ENCODE results near the gene DCAF5. TPM values are rescaled to one million over a fixed set of nuclear protein-coding genes. Genes with fewer than 3 reads are reported as not detected.

DCAF5 gene
- polyA plus RNA-seq, 1 donor (not counting 4 experiments of a cell fraction or from before 2014, with no cell fraction given) = 29.5 TPM

DNA sequence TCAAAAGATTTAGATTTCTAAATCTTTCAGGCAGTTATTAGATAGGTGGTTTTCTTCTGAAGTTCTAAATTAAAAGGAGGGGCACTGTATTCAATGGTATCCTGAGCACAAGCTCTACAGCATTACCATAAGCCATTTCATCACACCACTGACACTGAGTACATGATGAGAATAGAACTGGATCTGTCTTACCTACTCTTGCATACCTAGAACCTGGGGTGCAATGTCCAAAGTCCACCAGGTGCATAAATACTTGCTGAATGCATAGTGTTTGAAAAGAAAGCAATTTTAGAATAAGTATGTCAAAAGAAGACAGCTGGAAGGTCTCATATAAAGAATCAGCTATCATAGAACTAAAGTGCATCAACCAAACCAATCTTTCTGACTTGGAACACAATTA is 88.3 kb downstream of the DCAF5 start:
- peaks cover 6% of the 10 kb centered on the region for H3K4me1 ChIP-seq (ENCODE audit: control insufficient read depth, extremely low read depth, insufficient read depth, low read length)
- no peak overlapping the region for H3K4me2 ChIP-seq (ENCODE audit: control insufficient read depth, extremely low read depth, insufficient read depth, low read depth, low read length)
- H3K9me1 ChIP-seq (ENCODE audit: control insufficient read depth, extremely low read depth, insufficient read depth, low read length) = no peaks in the 10 kb centered on the region
- H4K20me1 ChIP-seq (ENCODE audit: control insufficient read depth, extremely low read depth, insufficient read depth, low read length) = no peaks in the 10 kb centered on the region
- H3K4me3 ChIP-seq (ENCODE audit: control insufficient read depth in 2 of 3, extremely low read depth in 1 of 3, insufficient read depth in 2 of 3, low read depth in 1 of 3, low read length in 3 of 3) = no peak overlapping the region
- no peak overlapping the region for H3K9ac ChIP-seq (ENCODE audit: control insufficient read depth, extremely low read depth, insufficient read depth, low read length)
- DNase-seq (ENCODE audit: low read depth, low spot score) = no peak
- no peak overlapping the region for H3K27ac ChIP-seq (ENCODE audit: control insufficient read depth, insufficient read depth, low read length)
- H3K36me3 ChIP-seq (ENCODE audit: control insufficient read depth in 2 of 2, extremely low read depth in 1 of 2, insufficient read depth in 2 of 2, low read length in 2 of 2) = peaks cover 17 to 24% of the 10 kb centered on the region in 2 experiments
- H3K9me3 ChIP-seq (ENCODE audit: control insufficient read depth, low read depth, low read length) = no peaks in the 10 kb centered on the region
- H3K79me2 ChIP-seq (ENCODE audit: control insufficient read depth, insufficient read depth, low read length) = no peaks in the 10 kb centered on the region
- no peak for FAIRE-seq
- H3K27me3 ChIP-seq (ENCODE audit: control insufficient read depth, extremely low read depth, insufficient read depth, low read length) = no peaks in the 10 kb centered on the region
- H2AFZ ChIP-seq (ENCODE audit: control insufficient read depth, low read length) = no peak overlapping the region
- no peak for TF ChIP-seq EZH2 (IDR thresholded peaks at IDR 0.05; ENCODE audit: low read length)
- TF ChIP-seq, protein P1, sequence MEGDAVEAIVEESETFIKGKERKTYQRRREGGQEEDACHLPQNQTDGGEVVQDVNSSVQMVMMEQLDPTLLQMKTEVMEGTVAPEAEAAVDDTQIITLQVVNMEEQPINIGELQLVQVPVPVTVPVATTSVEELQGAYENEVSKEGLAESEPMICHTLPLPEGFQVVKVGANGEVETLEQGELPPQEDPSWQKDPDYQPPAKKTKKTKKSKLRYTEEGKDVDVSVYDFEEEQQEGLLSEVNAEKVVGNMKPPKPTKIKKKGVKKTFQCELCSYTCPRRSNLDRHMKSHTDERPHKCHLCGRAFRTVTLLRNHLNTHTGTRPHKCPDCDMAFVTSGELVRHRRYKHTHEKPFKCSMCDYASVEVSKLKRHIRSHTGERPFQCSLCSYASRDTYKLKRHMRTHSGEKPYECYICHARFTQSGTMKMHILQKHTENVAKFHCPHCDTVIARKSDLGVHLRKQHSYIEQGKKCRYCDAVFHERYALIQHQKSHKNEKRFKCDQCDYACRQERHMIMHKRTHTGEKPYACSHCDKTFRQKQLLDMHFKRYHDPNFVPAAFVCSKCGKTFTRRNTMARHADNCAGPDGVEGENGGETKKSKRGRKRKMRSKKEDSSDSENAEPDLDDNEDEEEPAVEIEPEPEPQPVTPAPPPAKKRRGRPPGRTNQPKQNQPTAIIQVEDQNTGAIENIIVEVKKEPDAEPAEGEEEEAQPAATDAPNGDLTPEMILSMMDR (optimal IDR thresholded peaks at IDR 0.05 in 1 of 3, IDR thresholded peaks at IDR 0.05 in 1 of 3, conservative IDR thresholded peaks at IDR 0.05 in 1 of 3; ENCODE audit: extremely low read depth in 1 of 3, insufficient read depth in 2 of 3, low read length in 3 of 3) = no peak
- dilution Hi-C loops (cut with MboI; ENCODE audit: extremely low pct_ligation_motif_present, low sequenced_read_pairs) = no loop called here

DNA sequence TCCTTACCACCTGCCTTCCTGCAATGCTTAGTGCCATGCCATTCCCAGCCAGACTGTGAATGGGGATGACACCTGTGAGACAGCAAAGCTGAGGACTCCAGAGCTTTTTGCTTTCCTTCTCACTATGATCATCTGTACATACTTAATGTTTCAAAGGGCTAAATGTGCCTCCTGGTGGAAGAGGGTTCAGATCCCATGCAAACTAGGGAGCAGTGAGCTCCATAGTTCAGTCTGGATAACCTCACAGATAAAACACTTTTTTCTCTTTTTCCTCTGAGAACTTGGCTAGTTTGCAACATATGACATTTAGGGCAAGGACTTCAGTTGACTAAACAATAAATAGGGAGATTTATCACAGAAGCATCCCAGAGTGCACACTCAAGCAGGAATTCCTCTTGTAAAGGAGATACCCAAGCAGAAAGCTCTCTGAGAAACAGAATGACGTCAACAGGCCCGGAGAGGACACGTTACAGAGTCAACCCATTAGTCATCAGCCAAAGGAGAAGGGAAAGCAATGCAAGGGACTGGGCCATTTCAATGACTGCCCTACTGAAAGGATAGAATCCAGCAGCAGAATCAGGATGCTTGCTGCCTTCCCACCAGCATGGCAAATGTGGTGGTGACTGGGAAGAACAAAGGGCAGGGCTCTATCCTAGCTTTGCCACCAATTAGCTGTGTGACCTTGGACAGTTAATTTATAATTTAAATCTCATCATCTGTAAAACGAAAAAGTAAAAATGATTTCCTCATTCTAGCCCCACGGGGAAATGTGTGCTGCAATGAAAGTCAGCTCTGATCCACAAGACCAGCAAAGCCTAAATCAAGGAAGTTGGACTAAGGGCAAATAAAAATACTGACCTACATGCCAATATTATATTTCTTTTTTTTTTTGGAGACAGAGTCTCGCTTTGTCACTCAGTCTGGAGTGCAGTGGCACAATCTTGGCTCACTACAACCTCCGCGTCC is 93.0 kb downstream of the DCAF5 start:
- Histone ChIP-seq H3K4me3 (ENCODE audit: control insufficient read depth in 2 of 3, extremely low read depth in 1 of 3, insufficient read depth in 2 of 3, low read depth in 1 of 3, low read length in 3 of 3) (no peak overlapping the region), H3K79me2 (ENCODE audit: control insufficient read depth, insufficient read depth, low read length) (no peaks in the 10 kb centered on the region), H3K36me3 (ENCODE audit: control insufficient read depth in 2 of 2, extremely low read depth in 1 of 2, insufficient read depth in 2 of 2, low read length in 2 of 2) (peaks cover 22 to 27% of the 10 kb centered on the region in 2 experiments), H4K20me1 (ENCODE audit: control insufficient read depth, extremely low read depth, insufficient read depth, low read length) (no peaks in the 10 kb centered on the region), H3K9me1 (ENCODE audit: control insufficient read depth, extremely low read depth, insufficient read depth, low read length) (no peaks in the 10 kb centered on the region), H3K27ac (ENCODE audit: control insufficient read depth, insufficient read depth, low read length) (no peak overlapping the region), H3K4me2 (ENCODE audit: control insufficient read depth, extremely low read depth, insufficient read depth, low read depth, low read length) (no peak overlapping the region), H3K9ac (ENCODE audit: control insufficient read depth, extremely low read depth, insufficient read depth, low read length) (no peak overlapping the region), H3K4me1 (ENCODE audit: control insufficient read depth, extremely low read depth, insufficient read depth, low read length) (peaks cover 3% of the 10 kb centered on the region), H3K9me3 (ENCODE audit: control insufficient read depth, low read depth, low read length) (no peaks in the 10 kb centered on the region), H3K27me3 (ENCODE audit: control insufficient read depth, extremely low read depth, insufficient read depth, low read length) (no peaks in the 10 kb centered on the region), H2AFZ (ENCODE audit: control insufficient read depth, low read length) (no peak overlapping the region)
- FAIRE-seq (no peak), DNase-seq (ENCODE audit: low read depth, low spot score) (no peak)
- dilution Hi-C loops (cut with MboI; ENCODE audit: extremely low pct_ligation_motif_present, low sequenced_read_pairs) = no loop called here
- TF ChIP-seq, protein P1 (optimal IDR thresholded peaks at IDR 0.05 in 1 of 3, IDR thresholded peaks at IDR 0.05 in 1 of 3, conservative IDR thresholded peaks at IDR 0.05 in 1 of 3; ENCODE audit: extremely low read depth in 1 of 3, insufficient read depth in 2 of 3, low read length in 3 of 3) = no peak
- TF ChIP-seq EZH2 (IDR thresholded peaks at IDR 0.05; ENCODE audit: low read length) = no peak
